ENCODE results near the gene VPS18.

DNA sequence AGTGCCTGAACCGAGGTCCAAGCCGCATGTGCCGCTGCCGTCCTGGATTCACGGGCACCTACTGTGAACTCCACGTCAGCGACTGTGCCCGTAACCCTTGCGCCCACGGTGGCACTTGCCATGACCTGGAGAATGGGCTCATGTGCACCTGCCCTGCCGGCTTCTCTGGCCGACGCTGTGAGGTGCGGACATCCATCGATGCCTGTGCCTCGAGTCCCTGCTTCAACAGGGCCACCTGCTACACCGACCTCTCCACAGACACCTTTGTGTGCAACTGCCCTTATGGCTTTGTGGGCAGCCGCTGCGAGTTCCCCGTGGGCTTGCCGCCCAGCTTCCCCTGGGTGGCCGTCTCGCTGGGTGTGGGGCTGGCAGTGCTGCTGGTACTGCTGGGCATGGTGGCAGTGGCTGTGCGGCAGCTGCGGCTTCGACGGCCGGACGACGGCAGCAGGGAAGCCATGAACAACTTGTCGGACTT is 42.0 kb downstream of the VPS18 start:
- TF ChIP-seq, protein P1, sequence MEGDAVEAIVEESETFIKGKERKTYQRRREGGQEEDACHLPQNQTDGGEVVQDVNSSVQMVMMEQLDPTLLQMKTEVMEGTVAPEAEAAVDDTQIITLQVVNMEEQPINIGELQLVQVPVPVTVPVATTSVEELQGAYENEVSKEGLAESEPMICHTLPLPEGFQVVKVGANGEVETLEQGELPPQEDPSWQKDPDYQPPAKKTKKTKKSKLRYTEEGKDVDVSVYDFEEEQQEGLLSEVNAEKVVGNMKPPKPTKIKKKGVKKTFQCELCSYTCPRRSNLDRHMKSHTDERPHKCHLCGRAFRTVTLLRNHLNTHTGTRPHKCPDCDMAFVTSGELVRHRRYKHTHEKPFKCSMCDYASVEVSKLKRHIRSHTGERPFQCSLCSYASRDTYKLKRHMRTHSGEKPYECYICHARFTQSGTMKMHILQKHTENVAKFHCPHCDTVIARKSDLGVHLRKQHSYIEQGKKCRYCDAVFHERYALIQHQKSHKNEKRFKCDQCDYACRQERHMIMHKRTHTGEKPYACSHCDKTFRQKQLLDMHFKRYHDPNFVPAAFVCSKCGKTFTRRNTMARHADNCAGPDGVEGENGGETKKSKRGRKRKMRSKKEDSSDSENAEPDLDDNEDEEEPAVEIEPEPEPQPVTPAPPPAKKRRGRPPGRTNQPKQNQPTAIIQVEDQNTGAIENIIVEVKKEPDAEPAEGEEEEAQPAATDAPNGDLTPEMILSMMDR (conservative IDR thresholded peaks at IDR 0.05): no peak
- no peak for TF ChIP-seq EZH2 (IDR thresholded peaks at IDR 0.05; ENCODE audit: low read depth)

All from PC-9 (cell line).